NCI-H446 treated with DMSO at 0.1 percent for 48 hours (cell line): ENCODE measurements around the gene MAD2L2.

Experiments used
- DNase-seq: peaks from one replicate; lab custom pipeline; 2025; lab: John Stamatoyannopoulos, UW

MAD2L2 gene

DNA sequence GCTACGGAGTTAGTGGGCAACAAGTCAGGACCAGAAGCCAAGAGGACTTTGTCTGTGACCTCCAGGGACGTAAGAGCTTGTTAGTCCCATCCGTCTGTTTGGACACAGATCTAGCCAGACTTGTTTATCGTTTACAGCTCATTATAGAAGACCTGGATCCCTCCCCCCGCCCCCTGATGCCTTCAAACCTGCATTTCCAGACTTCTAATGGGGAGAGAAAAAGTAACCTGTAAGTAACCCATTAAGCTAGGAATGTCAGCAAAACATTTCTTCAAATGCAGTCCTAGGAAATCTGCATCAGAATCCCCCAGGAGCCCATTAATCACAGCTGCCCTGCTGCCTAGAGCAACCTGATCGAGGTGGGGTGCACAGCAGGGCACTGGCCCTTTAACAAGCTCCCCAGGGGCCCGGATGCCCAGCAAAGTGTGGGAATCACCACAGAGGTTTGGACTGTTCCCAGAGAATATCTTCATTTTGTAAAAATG is 1.4 kb upstream of the MAD2L2 start:
- no peak for DNase-seq

DNA sequence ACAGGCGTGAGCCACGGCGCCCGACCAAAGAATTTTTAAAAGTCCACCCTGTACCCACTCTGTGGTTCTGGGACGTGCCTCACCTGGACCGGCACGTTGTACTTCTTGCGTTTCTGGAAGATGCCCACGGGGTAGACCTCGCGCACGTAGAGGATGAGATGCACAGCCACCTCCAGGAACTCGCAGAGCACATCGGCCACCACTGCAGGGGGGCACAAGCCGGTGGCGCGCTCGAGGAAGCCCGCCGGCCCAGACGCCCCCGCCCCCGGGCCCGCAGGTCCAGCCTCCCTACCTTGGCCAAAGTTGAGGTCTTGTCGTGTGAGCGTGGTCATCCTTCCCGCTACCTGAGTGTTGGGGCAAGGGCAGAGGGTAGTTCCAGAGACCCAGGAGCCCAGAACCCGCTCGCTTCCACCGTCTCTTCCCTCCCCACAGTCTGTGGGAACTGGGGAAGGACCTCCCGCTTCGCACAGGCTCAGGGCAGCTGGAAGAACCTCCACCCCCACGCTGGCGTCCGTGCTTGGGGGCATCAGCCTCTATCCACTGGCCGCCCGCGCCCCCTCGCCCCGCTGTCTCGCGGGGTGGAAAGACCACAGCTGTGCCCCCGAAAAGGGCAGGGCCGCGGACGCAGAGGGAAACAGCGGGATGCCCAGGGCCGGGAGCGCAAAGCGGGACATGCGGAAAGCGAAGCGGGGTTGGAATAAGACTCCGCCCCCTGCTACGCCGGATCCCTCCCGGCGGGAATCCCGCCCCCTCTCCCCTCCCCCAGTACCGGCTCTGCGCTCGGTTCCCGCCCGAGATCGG is 478 bp downstream of the MAD2L2 start:
- DNase-seq = no peak

DNA sequence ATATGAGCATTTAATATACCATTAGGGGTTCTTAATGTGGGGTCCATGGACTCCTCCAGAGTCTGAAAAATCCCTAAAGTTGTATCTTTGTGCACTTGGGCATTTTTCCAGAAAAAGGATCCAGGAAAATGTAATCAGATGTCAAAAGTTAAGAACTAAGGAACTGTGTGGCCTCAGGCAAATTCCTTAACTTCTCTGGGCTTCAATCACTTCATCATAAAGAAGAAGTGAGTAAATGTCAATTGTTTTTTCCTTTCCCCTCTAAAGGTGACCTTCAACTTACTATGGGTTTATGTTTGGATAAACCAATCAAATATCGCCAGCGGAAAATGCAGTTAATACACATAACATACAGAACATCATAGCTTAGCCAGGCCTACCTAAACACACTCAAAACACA is 2.5 kb downstream of the MAD2L2 start:
- no peak for DNase-seq

DNA sequence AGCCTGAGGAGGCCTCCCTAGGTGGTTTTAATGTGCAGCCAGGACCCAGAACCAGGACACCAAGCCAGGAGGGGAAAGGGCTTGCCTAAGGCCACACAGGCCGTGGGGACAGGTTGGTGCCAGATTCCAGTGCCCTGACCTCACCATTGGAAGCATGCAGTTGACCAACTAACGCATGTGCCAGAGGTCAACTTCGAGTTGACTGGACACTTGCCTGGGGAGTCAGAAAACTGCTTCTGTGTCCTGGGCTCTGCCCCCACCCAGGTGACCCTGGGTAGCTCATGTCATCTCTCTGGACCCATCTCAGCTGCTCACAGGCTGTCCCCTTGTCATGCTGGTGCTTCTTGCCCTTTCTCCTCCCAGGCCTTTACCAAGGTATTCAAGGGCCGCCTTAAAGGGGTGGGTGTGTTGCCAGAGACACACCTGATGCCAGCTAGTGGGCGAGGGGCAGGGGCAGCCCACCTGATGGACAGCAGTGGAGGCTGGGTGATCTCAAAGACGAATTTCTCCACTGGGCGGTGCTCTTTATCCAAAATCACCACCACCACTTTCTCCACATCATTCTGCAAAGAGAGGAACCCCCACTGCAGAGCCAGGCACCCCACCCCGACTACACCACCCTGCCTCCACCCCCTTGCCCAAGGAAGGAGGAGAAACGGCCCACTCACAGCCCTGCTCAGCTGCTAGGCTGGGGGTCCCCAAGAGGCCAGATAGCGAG is 4.4 kb downstream of the MAD2L2 start:
- DNase-seq = no peak

DNA sequence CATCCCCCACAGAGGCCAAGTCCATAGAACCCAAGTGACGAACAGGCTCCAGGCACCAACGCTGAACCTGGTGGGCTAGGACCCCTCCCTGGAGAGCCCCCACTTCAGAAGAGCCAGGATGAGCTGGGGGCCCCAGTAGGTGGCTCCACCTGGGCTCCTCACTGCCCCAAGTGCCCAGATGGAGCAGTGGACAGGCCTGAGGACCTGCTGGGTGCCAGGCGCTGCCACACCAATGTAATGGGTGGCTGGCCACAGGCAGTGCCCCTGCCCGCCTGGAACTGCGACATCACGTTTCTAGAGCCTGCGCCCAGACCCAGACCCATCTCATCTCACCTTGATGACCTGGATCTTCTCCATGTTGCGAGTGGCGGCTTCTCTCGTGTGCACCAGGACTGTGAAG is 5.6 kb downstream of the MAD2L2 start:
- no peak for DNase-seq

DNA sequence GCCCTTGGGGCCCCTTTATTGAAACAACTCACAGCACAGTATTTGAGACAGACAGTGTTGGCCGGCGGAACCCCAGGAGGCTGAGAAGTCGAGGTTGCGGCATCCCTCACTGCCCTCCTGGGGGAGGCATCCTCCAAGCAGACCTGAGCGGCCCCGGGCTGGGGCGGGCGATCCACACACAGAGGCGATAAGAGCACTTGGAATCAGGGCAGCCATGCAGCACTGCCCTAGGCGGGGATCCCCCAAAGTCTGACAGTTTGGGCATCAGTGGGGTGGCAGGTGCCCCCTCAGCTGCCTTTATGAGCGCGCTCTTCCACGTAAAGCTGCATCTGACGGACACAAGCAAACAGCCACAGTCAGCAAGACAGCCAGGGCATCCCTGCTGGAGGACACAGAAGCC is 6.5 kb downstream of the MAD2L2 start:
- no peak for DNase-seq

DNA sequence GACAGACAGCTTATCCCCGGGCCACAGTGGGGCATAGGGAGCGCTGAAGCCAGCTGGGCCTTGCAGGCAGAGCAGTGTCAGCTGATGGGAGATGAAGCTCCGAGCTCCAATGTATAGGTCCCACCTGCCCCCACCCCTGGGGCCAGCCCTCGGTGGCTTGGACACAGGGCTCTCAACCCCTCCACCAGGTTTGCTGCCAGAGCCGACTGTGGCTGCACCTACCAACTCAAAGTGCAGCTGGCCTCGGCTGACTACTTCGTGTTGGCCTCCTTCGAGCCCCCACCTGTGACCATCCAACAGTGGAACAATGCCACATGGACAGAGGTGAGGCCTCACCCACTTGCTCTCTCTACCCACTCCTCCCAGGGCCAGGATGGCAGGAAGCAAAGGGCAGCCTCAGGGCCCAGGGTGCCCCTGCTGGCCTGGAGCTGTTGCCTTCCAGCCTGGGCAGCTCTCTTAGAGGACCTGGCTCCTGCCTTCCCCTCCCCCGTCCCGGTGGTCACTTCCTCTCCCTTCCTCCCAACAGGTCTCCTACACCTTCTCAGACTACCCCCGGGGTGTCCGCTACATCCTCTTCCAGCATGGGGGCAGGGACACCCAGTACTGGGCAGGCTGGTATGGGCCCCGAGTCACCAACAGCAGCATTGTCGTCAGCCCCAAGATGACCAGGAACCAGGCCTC is 7.7 kb downstream of the MAD2L2 start:
- no peak for DNase-seq

DNA sequence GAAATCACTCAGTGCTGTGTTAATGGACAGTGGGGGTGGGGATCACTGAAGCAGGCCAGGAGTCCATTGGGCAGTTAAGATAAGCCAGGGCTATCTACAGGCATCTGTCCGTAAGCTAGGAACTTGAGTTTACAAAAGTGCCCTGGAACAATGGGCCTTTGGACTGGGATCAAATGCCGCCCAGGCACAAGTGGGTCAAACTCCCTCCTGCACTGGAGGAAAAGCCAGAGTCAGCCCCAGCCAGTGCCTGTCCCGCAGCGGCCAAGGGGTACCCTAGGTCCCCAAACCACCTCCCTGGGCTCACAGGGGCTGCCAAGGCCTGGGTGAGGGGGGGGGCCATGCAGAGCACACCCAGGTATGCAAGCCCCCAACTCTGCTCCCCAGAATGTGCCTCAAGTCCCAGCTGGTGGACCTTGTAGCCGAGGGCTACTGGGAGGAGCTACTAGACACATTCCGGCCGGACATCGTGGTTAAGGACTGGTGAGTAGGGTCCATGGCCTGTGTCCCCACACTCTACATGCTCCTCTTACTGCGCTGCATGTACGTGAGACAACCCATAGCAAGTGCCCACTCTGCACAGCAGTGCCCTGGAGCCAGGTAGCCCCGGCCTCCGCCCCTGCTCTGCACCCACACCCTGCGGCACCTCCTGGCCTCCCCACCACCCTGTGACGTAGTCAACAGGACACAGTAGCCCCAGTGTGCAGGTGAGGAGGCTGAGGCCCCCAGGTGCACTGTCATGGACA is 9.2 kb downstream of the MAD2L2 start:
- DNase-seq = no peak

DNA sequence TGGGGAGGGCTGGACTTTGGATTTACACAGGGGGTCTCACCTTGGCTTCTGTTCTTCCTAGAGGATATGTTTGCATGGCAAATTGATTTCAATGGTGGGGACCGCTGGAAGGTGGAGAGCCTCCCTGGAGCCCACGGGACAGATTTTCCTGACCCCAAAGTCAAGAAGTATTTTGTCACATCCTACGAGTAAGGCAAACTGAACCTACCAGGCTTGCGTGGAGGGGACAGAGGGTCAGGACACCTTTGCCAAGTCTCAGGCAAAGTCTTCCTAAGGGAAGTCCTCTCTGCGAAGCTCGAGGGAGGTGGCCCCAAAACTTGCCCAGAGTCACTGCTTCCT is 9.8 kb downstream of the MAD2L2 start:
- DNase-seq = no peak

DNA sequence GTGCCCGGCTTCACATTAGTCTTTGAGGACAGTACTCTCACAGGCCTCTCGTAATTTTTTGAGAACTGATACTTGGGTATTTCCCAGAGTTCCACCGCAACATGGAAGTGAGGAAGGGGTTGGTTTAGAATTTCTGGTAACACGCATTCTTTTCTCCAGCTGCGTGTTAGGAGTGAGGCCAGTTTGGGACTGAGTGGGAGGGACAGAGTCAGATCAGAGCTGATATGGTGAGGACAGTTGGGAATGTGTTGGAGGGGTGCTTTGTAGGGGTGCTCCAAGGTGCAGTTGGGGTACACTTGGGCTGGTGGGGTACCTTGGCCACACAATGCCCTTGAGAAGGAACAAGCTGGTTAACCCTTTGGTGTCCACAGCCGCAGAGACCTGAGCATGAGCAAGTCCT is 10.2 kb downstream of the MAD2L2 start:
- no peak for DNase-seq

DNA sequence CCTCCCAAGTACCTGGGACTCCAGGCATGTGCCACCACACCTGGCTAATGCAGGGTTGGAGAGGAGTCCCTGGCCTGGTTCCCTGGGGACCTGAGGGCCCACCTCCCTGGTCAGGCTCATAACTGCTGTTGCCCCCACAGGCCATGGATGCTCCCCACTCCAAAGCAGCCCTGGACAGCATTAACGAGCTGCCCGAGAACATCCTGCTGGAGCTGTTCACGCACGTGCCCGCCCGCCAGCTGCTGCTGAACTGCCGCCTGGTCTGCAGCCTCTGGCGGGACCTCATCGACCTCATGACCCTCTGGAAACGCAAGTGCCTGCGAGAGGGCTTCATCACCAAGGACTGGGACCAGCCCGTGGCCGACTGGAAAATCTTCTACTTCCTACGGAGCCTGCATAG is 12.4 kb downstream of the MAD2L2 start:
- no peak for DNase-seq

DNA sequence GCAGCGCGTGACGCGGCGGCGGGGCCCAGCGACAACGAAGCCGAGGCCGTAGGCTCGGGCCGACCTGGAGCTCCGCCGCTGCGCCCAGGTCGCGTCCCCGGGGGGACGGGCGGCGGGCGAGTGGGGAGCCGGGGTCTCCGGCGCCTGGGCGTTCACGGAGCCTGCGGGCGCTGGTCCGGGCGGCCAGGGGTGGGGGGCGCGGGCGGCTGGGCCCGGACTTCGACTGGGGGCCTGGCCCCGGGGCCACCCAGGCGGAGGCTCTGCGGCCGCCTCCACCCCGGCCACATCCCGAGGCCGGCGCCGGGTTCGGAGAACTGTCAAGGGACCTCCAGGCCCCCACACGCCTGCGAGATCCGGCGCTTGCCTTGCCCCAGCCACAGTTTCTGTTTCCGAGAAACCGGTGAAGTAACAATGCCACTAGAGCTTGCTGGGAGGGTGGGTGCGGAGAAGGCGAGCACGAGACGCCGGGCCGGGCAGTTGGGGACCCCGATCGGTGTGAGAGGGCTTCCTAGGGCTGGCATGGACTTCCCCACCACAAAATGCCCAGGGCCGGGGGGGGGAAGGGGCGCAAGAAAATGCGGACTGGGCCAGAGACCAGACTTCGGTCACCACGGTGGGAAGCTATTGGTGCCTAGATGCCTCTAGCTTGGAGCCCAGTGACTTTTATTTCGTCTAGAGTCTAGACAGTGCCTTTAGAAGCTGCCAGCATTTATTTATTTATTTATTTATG is 16.4 kb downstream of the MAD2L2 start:
- no peak for DNase-seq

DNA sequence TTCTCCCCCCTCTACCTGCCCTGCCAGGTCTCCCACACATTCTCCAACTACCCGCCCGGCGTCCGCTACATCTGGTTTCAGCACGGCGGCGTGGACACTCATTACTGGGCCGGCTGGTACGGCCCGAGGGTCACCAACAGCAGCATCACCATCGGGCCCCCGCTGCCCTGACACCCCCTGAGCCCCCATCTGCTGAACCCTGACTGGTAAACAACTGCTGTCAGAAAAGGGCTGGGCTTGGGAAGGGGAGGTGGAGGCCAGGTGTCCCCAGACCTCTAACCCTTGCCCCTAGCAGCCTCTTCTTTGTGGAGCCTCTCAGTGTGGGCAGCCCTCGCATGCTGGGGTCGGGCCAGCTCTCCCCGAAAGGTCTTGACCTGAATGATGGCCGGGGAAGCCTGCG is 19.8 kb downstream of the MAD2L2 start:
- DNase-seq = no peak

DNA sequence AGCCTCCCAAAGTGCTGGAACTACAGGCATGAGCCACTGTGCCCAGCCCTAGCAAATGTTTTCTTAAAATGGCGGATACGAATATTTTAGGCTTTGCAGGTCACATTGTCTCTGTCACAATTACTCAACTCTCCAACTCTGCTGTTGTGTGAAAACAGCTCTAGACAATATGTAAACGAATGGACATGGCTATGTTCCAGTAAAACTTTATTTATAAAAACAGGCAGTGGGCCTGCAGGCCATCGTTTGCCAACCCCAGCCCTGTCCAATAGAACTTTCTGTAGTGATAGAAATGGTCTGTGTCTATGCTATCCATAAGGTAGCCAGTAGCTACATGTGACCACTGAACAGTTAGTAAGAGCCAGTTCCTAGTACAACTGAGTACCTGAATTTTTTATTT is 21.2 kb downstream of the MAD2L2 start:
- DNase-seq = no peak

DNA sequence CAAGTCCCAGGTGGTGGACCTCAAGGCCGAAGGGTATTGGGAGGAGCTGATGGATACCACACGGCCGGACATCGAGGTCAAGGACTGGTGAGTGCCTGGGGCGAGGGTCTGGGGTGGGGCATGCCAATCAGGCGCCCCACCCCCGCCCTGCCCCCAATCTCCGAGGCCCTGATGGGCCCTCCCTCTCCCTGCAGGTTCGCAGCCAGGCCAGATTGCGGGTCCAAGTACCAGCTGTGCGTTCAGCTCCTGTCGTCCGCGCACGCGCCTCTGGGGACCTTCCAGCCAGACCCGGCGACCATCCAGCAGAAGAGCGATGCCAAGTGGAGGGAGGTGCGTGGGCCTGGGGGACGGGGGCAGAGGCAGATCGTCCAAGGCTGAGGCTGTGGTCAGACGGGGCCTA is 22.4 kb downstream of the MAD2L2 start:
- DNase-seq = no peak

DNA sequence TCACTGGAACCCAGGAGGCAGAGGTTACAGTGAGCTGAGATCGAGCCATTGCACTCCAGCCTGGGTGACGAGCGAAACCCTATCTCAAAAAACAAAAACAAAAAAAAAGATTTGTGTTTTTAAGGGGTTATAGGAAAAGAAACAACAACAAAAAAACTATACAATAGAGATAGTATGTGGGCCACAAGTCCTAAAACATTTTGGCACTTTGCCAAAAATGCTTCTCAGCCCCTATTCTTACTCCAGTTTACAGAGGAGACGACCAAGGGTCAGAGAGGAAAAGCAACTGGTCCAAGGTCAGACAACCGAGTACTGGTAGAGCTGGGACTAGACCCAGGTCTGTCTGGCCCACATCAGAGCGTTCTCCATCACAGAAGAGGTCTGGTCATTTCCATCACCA is 23.3 kb downstream of the MAD2L2 start:
- DNase-seq = no peak

DNA sequence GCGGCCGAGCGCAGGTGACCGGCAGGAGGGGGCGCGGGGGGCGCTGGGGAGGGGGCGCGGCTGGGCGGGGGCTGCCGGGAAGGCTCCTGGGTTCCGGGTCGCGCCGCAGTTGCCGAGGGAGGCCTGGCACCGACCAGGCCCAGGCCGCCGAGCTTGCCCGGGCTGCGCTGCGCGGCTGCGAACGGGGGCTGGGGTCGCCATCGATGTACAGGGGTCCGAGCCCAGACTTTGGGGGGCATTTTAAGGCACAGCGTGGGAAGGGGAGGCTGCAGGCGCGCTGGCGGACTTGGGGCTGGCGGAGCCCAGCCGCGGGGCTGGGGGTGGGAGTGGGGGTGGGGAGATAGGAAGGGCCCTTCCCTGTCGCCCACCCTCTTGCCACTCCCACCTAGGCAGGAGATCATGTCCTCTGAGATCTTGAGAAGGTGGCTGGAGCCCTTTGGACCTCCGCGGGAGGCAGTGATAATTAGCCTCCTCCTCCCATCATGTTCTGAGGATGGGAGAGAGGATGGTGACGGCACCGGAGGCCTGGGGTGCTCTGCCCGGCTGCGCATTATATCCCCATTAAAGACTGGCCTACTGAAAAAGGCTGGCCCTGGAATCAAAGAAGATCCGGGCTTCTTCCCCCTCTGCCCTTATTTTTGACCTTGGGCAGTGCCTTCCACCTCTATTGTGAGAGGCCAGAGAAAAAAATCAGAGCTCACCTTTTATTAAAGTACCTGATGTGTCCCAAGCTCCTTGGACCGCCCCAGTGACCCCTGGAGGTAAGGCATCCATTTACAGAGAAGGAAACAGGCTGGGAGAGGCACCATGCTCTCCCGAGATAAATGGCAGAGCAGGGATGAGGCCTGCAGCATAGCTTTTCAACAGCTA is 25.8 kb downstream of the MAD2L2 start:
- no peak for DNase-seq

DNA sequence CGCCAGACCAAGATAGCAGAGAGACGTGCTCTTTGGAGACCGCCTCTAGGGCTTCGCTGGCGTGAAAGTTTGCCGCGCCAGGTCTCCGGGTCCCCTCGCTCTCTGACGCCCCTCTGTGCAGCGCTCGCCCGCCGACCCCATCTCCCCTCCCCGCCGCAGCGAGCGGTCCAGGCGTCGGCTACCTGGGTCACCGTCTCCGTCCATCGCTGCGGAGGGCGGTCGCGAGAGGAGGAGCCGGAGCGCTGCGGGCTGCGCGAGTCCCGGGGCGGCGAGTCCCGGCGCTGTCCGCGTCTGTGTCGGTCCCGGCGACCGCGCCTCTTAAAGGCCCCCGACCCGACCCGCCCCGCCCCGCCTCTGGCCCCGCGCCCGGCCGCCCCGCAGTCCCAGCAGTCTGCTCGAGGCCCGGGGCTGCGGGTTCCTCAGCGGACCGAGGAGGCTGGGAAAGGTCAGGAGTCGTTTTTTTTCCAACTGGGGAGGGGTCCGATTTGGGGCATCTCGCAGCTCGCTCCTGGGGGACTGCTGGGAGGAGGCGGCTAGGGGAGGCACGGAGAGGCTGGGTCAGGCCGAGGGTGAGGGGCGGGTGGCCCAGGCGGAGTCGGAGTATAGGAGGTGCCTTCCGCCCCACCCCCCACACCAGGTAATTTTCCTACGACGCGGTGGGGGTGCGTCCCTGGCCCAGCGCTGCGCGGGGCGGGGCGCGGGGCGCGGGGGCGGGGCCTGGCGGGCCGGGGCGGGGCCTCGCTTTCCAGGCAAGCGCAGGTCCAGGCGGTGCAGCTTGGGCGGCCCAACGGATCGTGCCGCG is 26.6 kb downstream of the MAD2L2 start, which contains the start of the genes FBXO2 and FBXO44:
TSS of gene FBXO2 (minus strand) at position 293 of the 802 bp plus-strand sequence. CDS start at position 204, 89 bp downstream.
TSS of gene FBXO44 (plus strand) at position 741 of the 802 bp plus-strand sequence. CDS start 959 bp downstream, outside the sequence.
- DNase-seq = no peak

DNA sequence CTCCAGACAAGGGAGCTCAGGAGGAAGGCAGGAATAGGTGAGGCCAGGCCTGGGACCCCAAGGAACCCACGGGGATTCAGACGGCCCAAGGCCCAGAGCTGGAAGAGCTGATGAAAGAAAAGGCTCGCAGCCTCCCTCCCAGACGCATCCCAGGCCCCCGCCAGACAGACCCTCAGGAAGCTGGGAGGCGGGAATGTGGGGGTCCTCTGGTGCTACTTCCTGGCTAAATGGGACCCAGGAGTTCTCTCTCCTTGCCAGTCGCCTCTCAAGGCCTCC is 27.1 kb downstream of the MAD2L2 start:
- no peak for DNase-seq
